ENCODE results near the gene RPUSD2.
A peak's percentile ranks its signal among the peaks of the same experiment; 100 is the strongest.
"Not testable (repeated sequence)": the region's sequence is repeated elsewhere in the genome, so short reads cannot be mapped to it uniquely, and the experiment has no call there.

The RPUSD2 gene

GRCh38 chr15:40565333-40566238 is 3.5 kb upstream of the RPUSD2 start:
- DNase-seq (ENCODE audit: low spot score) = no peak

- no peak for DNase-seq (ENCODE audit: low spot score)
Measured at GRCh38 chr15:40567111-40567510, 2.0 kb upstream of the RPUSD2 start.

GRCh38 chr15:40575113-40575512 is 6.0 kb downstream of the RPUSD2 start:
- DNase-seq (ENCODE audit: low spot score) = no peak

GRCh38 chr15:40576914-40577313 is 7.8 kb downstream of the RPUSD2 start:
- DNase-seq (ENCODE audit: low spot score) = not testable (repeated sequence)

- DNase-seq (ENCODE audit: low spot score) = no peak
Measured at GRCh38 chr15:40578892-40579291, 9.8 kb downstream of the RPUSD2 start.

GRCh38 chr15:40581796-40582195 is 12.7 kb downstream of the RPUSD2 start:
- not testable (repeated sequence) for DNase-seq (ENCODE audit: low spot score)

GRCh38 chr15:40582726-40583246 is 13.7 kb downstream of the RPUSD2 start:
- no peak for DNase-seq (ENCODE audit: low spot score)

GRCh38 chr15:40584191-40584590 is 15.1 kb downstream of the RPUSD2 start:
- DNase-seq (ENCODE audit: low spot score) = no peak

GRCh38 chr15:40590667-40591050 is 21.6 kb downstream of the RPUSD2 start:
- no peak for DNase-seq (ENCODE audit: low spot score)

GRCh38 chr15:40591389-40591788 is 22.3 kb downstream of the RPUSD2 start:
- no peak for DNase-seq (ENCODE audit: low spot score)

GRCh38 chr15:40593165-40593564 is 24.1 kb downstream of the RPUSD2 start:
- no peak for DNase-seq (ENCODE audit: low spot score)

- DNase-seq (ENCODE audit: low spot score) = peak; percentile 93
Measured at GRCh38 chr15:40593588-40594428, 24.7 kb downstream of the RPUSD2 start, which contains the start of gene KNL1. Gene KNL1 (plus strand): TSS chr15:40594249. CDS start chr15:40602932, 8,683 bp downstream.

- DNase-seq (ENCODE audit: low spot score) = peak; percentile 65
Measured at GRCh38 chr15:40594429-40594836, 25.3 kb downstream of the RPUSD2 start.

GRCh38 chr15:40595219-40595618 is 26.1 kb downstream of the RPUSD2 start:
- DNase-seq (ENCODE audit: low spot score) = no peak

GRCh38 chr15:40595773-40596172 is 26.7 kb downstream of the RPUSD2 start:
- DNase-seq (ENCODE audit: low spot score) = no peak

- no peak for DNase-seq (ENCODE audit: low spot score)
Measured at GRCh38 chr15:40597024-40597423, 27.9 kb downstream of the RPUSD2 start.

- DNase-seq (ENCODE audit: low spot score) = no peak
Measured at GRCh38 chr15:40598126-40598525, 29.0 kb downstream of the RPUSD2 start.

GRCh38 chr15:40598672-40599071 is 29.6 kb downstream of the RPUSD2 start:
- no peak for DNase-seq (ENCODE audit: low spot score)

- DNase-seq (ENCODE audit: low spot score) = peak; percentile 15
Measured at GRCh38 chr15:40600956-40601355, 31.9 kb downstream of the RPUSD2 start.

GRCh38 chr15:40603935-40604334 is 34.8 kb downstream of the RPUSD2 start:
- DNase-seq (ENCODE audit: low spot score) = no peak

GRCh38 chr15:40613080-40613479 is 44.0 kb downstream of the RPUSD2 start:
- no peak for DNase-seq (ENCODE audit: low spot score)

GRCh38 chr15:40618023-40618422 is 48.9 kb downstream of the RPUSD2 start:
- DNase-seq (ENCODE audit: low spot score) = no peak

GRCh38 chr15:40618906-40619305 is 49.8 kb downstream of the RPUSD2 start:
- no peak for DNase-seq (ENCODE audit: low spot score)

All from germinal center (tissue), 1 donor.